CD1c-positive myeloid dendritic cell (primary cell): ENCODE data around the gene FAM13B.
"Not testable (repeated sequence)": the region's sequence is repeated elsewhere in the genome, so short reads cannot be mapped to it uniquely, and the experiment has no call there.

Experiments used
- DNase-seq: peaks from one replicate; pipeline ENCODE4 v3.0.0-alpha.2; 2016; ENCODE audit errors: extremely low spot score

The FAM13B gene

GRCh38 chr5:137989419-137989818, 43.5 kb downstream of the FAM13B start:
- DNase-seq: no peak

GRCh38 chr5:137975208-137975607, 57.7 kb downstream of the FAM13B start:
- DNase-seq: no peak

GRCh38 chr5:137970384-137970783, 62.5 kb downstream of the FAM13B start:
- not testable (repeated sequence) for DNase-seq

- no peak for DNase-seq
Measured at GRCh38 chr5:137960819-137961218, 72.1 kb downstream of the FAM13B start.

- no peak for DNase-seq
Measured at GRCh38 chr5:137960141-137960540, 72.7 kb downstream of the FAM13B start.

- no peak for DNase-seq
Measured at GRCh38 chr5:137959488-137959887, 73.4 kb downstream of the FAM13B start.

- DNase-seq: no peak
Measured at GRCh38 chr5:137957948-137958347, 74.9 kb downstream of the FAM13B start.

GRCh38 chr5:137954131-137954879, 78.6 kb downstream of the FAM13B start:
- no peak for DNase-seq

GRCh38 chr5:137945825-137946224, 87.1 kb downstream of the FAM13B start:
- DNase-seq: no peak

- DNase-seq: not testable (repeated sequence)
Measured at GRCh38 chr5:137944280-137944679, 88.6 kb downstream of the FAM13B start.

GRCh38 chr5:137939331-137939730, 93.5 kb downstream of the FAM13B start:
- DNase-seq: no peak

- DNase-seq: no peak
Measured at GRCh38 chr5:137938751-137939143, 94.1 kb downstream of the FAM13B start.

GRCh38 chr5:137937994-137938750, 94.7 kb downstream of the FAM13B start:
- no peak for DNase-seq

- DNase-seq: no peak
Measured at GRCh38 chr5:137935694-137936093, 97.2 kb downstream of the FAM13B start.

- no peak for DNase-seq
Measured at GRCh38 chr5:137935190-137935589, 97.7 kb downstream of the FAM13B start.

- no peak for DNase-seq
Measured at GRCh38 chr5:137933491-137933911, 99.4 kb downstream of the FAM13B start.

- DNase-seq: no peak
Measured at GRCh38 chr5:137932800-137933199, 100.1 kb downstream of the FAM13B start.

- no peak for DNase-seq
Measured at GRCh38 chr5:137923856-137924255, 109.0 kb downstream of the FAM13B start.

- DNase-seq: no peak
Measured at GRCh38 chr5:137921931-137922330, 110.9 kb downstream of the FAM13B start.

GRCh38 chr5:137916923-137917322, 116.0 kb downstream of the FAM13B start:
- no peak for DNase-seq

GRCh38 chr5:137914758-137915157, 118.1 kb downstream of the FAM13B start:
- no peak for DNase-seq

GRCh38 chr5:137902408-137903133, 130.3 kb downstream of the FAM13B start:
- no peak for DNase-seq
